Cortex of kidney (tissue), 1 donor: ENCODE results near the gene LARP1.

Experiments used
- DNase-seq: peaks from one replicate; lab custom pipeline; 2025; lab: John Stamatoyannopoulos, UW

The LARP1 gene

GRCh38 chr5:154762261-154762660, 7.1 kb downstream of the LARP1 start:
- no peak for DNase-seq

- no peak for DNase-seq
Measured at GRCh38 chr5:154762700-154763099, 7.5 kb downstream of the LARP1 start.

GRCh38 chr5:154764967-154765366, 9.8 kb downstream of the LARP1 start:
- no peak for DNase-seq

- no peak for DNase-seq
Measured at GRCh38 chr5:154765396-154765925, 10.3 kb downstream of the LARP1 start.

GRCh38 chr5:154766558-154767281, 11.5 kb downstream of the LARP1 start:
- no peak for DNase-seq

- DNase-seq: no peak
Measured at GRCh38 chr5:154767576-154767975, 12.4 kb downstream of the LARP1 start.

GRCh38 chr5:154768207-154768606, 13.0 kb downstream of the LARP1 start:
- DNase-seq: no peak

- DNase-seq: no peak
Measured at GRCh38 chr5:154770111-154770510, 14.9 kb downstream of the LARP1 start.

GRCh38 chr5:154771383-154771901, 16.3 kb downstream of the LARP1 start:
- no peak for DNase-seq

GRCh38 chr5:154773326-154773725, 18.1 kb downstream of the LARP1 start:
- no peak for DNase-seq

- DNase-seq: no peak
Measured at GRCh38 chr5:154776167-154776566, 21.0 kb downstream of the LARP1 start.

GRCh38 chr5:154778534-154778933, 23.4 kb downstream of the LARP1 start:
- DNase-seq: no peak

GRCh38 chr5:154779105-154779504, 23.9 kb downstream of the LARP1 start:
- no peak for DNase-seq

GRCh38 chr5:154780128-154780527, 25.0 kb downstream of the LARP1 start:
- DNase-seq: no peak

GRCh38 chr5:154782326-154782725, 27.1 kb downstream of the LARP1 start:
- no peak for DNase-seq

- no peak for DNase-seq
Measured at GRCh38 chr5:154782812-154783592, 27.8 kb downstream of the LARP1 start.

- no peak for DNase-seq
Measured at GRCh38 chr5:154783774-154784460, 28.7 kb downstream of the LARP1 start.

- DNase-seq: no peak
Measured at GRCh38 chr5:154784856-154785255, 29.7 kb downstream of the LARP1 start.

GRCh38 chr5:154786414-154786813, 31.2 kb downstream of the LARP1 start:
- no peak for DNase-seq

GRCh38 chr5:154788212-154788611, 33.0 kb downstream of the LARP1 start:
- no peak for DNase-seq

GRCh38 chr5:154791535-154791934, 36.4 kb downstream of the LARP1 start:
- DNase-seq: no peak
